Esophagus squamous epithelium (tissue), 5 donors: ENCODE data around the gene NEMP2. TPM values are rescaled to one million over a fixed set of nuclear protein-coding genes. Genes with fewer than 3 reads are reported as not detected.
A peak's percentile ranks its signal among the peaks of the same experiment; 100 is the strongest.

Source experiments
- DNase-seq: peaks from one replicate; lab custom pipeline; 2025; lab: John Stamatoyannopoulos, UW
- H3K27ac ChIP-seq, 4 donors: fragments of 200-600 bp; sonication (generic); one replicate each; pipeline ENCODE4 v1.5.1; 2016 to 2019; ENCODE audit warnings: mild to moderate bottlenecking in 1 of 4
- H3K27me3 ChIP-seq, 4 donors: fragments of 200-600 bp; sonication (generic); 1 replicate in 3 of 4; 2 replicates in 1 of 4; pipeline versions ENCODE4 v1.5.1 to v1.6.0; 2017 to 2021; ENCODE audit warnings: antibody characterized with exemption in 1 of 4
- H3K36me3 ChIP-seq, 3 donors: fragments of 200-600 bp; sonication (generic); one replicate each; pipeline ENCODE4 v1.5.1; 2016 to 2019
- H3K4me1 ChIP-seq, 3 donors: fragments of 200-600 bp; sonication (generic); one replicate each; pipeline ENCODE4 v1.5.1; 2017 to 2019
- H3K4me3 ChIP-seq, 4 donors: fragments of 200-600 bp; sonication (generic); 1 replicate in 3 of 4; 2 replicates in 1 of 4; pipeline ENCODE4 v1.5.1; 2016 to 2019; ENCODE audit warnings: mild to moderate bottlenecking in 2 of 4, moderate library complexity in 1 of 4
- H3K9me3 ChIP-seq, 3 donors: fragments of 200-600 bp; sonication (generic); one replicate each; pipeline ENCODE4 v1.5.1; 2016 to 2019
- POLR2A ChIP-seq, 4 donors: fragments of 450-650 bp; IDR thresholded peaks; one replicate each; pipeline ENCODE4 v1.6.1; 2017; ENCODE audit warnings: antibody characterized with exemption in 4 of 4, mild to moderate bottlenecking in 4 of 4, moderate library complexity in 3 of 4
- WGBS, 2 donors: methylation state at CpG; one replicate each; pipeline ENCODE4 v1.1.5; 2018; 5-methylcytosine and 5-hydroxymethylcytosine counted together
- intact Hi-C: fragments of 100-400 bp; cut with DNase I; formaldehyde crosslinking; loops from one replicate; pipeline ENCODE4 v1.15.0; 2022
- total RNA-seq, 4 donors: library from RNA; depleted of rRNA; stranded (reverse); fragments of >200 nt; gene quantifications; one replicate each; pipeline ENCODE4 v1.1.0, GENCODE V29; 2016
- TF ChIP-seq, protein P1 (sequence below), 6 experiments: fragments of 450-650 bp in 4 of 6; fragments of 200-600 bp in 2 of 6; sonication (generic) in 2 of 6; IDR thresholded peaks; one replicate each; pipeline ENCODE4 v1.5.1; 2016 to 2019; ENCODE audit warnings: antibody characterized with exemption in 6 of 6, mild to moderate bottlenecking in 4 of 6, moderate library complexity in 4 of 6
- donor health status: DM: yes; HTN: yes; CAD: no.

Gene NEMP2
- total RNA-seq, 4 donors from 2014 or later: 1.0 to 2.7 (median 2.0) TPM

DNA sequence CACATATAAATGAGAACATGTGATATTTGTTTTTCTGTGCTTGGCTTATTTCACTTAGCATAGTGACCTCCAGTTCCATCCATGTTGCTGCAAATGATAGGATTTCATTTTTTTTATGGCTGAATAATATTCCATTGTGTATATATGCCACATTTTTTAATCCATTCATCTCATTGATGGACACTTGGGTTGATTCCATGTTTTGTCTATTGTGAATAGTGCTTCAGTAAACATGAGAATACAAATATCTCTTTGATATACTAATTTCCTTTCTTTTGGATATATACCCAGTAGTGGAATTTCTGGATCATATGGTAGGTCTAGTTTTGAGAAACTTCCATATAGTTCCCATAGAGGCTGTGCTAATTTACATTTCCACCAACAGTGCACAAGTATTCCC is 3.7 kb upstream of the NEMP2 start:
- no peaks in the 10 kb centered on the region for H3K27me3 ChIP-seq
- H3K4me3 ChIP-seq: no peak overlapping the region
- H3K9me3 ChIP-seq: peaks cover 0 to 46% (median 12%) of the 10 kb centered on the region in 3 donors
- TF ChIP-seq, protein P1, sequence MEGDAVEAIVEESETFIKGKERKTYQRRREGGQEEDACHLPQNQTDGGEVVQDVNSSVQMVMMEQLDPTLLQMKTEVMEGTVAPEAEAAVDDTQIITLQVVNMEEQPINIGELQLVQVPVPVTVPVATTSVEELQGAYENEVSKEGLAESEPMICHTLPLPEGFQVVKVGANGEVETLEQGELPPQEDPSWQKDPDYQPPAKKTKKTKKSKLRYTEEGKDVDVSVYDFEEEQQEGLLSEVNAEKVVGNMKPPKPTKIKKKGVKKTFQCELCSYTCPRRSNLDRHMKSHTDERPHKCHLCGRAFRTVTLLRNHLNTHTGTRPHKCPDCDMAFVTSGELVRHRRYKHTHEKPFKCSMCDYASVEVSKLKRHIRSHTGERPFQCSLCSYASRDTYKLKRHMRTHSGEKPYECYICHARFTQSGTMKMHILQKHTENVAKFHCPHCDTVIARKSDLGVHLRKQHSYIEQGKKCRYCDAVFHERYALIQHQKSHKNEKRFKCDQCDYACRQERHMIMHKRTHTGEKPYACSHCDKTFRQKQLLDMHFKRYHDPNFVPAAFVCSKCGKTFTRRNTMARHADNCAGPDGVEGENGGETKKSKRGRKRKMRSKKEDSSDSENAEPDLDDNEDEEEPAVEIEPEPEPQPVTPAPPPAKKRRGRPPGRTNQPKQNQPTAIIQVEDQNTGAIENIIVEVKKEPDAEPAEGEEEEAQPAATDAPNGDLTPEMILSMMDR (IDR thresholded peaks at IDR 0.05): no peak
- no peak for TF ChIP-seq POLR2A (IDR thresholded peaks at IDR 0.05)
- no peak overlapping the region for H3K27ac ChIP-seq
- peaks cover 0 to 22% (median 3%) of the 10 kb centered on the region in 3 donors for H3K4me1 ChIP-seq
- intact Hi-C loops: loop anchor here (10.0 kb wide), 1 partner anchor 97 kb away; no protein-coding TSS in a partner anchor
- no peaks in the 10 kb centered on the region for H3K36me3 ChIP-seq
- no peak for DNase-seq

DNA sequence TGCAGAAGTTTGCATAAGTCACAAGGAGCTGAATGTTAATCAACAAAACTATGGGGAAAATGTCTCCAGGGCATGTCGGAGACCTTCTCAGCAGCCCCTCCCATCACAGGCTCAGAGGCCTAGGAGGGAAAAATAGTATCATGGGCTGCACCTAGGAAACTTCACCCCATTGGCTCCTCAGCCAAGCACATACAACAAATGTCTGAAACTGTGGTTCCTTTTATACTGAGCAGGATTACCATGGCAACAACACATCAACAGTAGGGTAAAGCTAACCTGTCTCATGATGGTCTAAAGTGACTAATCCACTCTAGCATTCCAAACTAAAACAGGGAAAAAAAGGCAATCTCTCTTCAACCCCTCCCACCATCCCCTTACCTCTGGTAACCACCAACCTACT is 3.2 kb upstream of the NEMP2 start:
- H3K36me3 ChIP-seq: no peaks in the 10 kb centered on the region
- no peak overlapping the region for H3K27ac ChIP-seq
- no peak overlapping the region for H3K4me3 ChIP-seq
- peaks cover 0 to 26% (median 6%) of the 10 kb centered on the region in 3 donors for H3K4me1 ChIP-seq
- no peak for DNase-seq
- WGBS, 2 donors: 58 to 77% methylated on average over 1 of the region's 1 CpG
- no peaks in the 10 kb centered on the region for H3K27me3 ChIP-seq
- TF ChIP-seq, protein P1 (IDR thresholded peaks at IDR 0.05): no peak
- no peak for TF ChIP-seq POLR2A (IDR thresholded peaks at IDR 0.05)
- intact Hi-C loops: loop anchor here (10.0 kb wide), 1 partner anchor 97 kb away; no protein-coding TSS in a partner anchor
- peaks cover 0 to 46% (median 12%) of the 10 kb centered on the region in 3 donors for H3K9me3 ChIP-seq

DNA sequence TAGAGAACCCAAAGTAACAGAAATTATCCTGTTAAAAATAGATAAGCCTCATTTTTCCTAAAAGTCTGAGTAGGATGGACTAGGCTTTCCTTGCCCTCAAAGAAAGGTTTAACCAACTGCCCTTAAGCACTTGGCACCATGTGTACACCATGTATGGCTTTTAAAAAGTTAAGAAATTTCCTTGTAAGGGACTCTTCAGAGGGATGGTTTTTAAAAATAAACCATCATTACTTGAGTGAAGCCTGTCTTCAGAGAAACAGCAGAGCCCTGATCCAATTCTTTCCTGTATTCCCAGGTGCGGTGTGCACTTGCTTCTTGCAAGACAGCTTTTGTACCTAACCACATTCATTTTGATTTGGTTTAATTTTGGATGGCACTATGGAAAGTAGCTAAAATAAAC is 1.1 kb upstream of the NEMP2 start:
- whole genome bisulfite sequencing, 2 donors: 14 to 25% methylated on average over 1 of the region's 1 CpG
- Histone ChIP-seq H3K4me3 (peak overlapping the region; percentile 56 to 74 (median 68)), H3K36me3 (no peaks in the 10 kb centered on the region), H3K4me1 (peaks cover 0 to 45% (median 9%) of the 10 kb centered on the region in 3 donors), H3K27ac (peak overlapping the region; percentile 17 to 98 (median 78)), H3K27me3 (no peaks in the 10 kb centered on the region), H3K9me3 (peaks cover 0 to 32% (median 12%) of the 10 kb centered on the region in 3 donors)
- no peak for DNase-seq
- intact Hi-C loops: loop anchor here (10.0 kb wide), 1 partner anchor 99 kb away; no protein-coding TSS in a partner anchor
- no peak for TF ChIP-seq POLR2A (IDR thresholded peaks at IDR 0.05)
- TF ChIP-seq, protein P1 (IDR thresholded peaks at IDR 0.05): no peak

DNA sequence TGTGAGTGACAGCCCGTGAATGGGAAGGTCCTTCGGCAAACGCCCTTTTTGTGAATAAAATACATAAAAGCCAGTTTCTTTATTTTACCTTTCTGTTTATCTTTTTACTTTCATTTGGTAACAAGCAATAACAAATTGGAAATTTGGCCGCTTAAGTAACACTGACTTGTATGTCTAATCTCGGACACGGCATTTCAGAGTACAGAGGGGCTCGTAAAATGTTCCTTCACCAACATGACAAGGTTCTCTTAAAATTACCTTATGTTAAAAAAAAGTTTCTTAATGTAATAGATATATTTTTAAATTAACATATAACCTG is 558 bp upstream of the NEMP2 start:
- Histone ChIP-seq H3K27ac (peak overlapping the region; percentile 93 to 98 (median 95)), H3K4me3 (peak overlapping the region; percentile 56 to 74 (median 68)), H3K4me1 (peaks cover 0 to 50% (median 13%) of the 10 kb centered on the region in 3 donors), H3K9me3 (peaks cover 0 to 27% (median 7%) of the 10 kb centered on the region in 3 donors), H3K27me3 (no peaks in the 10 kb centered on the region), H3K36me3 (no peaks in the 10 kb centered on the region)
- intact Hi-C loops: loop anchor here (10.0 kb wide), 1 partner anchor 100 kb away; no protein-coding TSS in a partner anchor
- 1 to 2% methylated on average over 7 of the region's 7 CpGs for WGBS, 2 donors
- DNase-seq: no peak
- TF ChIP-seq POLR2A (IDR thresholded peaks at IDR 0.05): no peak
- TF ChIP-seq, protein P1 (IDR thresholded peaks at IDR 0.05): no peak

DNA sequence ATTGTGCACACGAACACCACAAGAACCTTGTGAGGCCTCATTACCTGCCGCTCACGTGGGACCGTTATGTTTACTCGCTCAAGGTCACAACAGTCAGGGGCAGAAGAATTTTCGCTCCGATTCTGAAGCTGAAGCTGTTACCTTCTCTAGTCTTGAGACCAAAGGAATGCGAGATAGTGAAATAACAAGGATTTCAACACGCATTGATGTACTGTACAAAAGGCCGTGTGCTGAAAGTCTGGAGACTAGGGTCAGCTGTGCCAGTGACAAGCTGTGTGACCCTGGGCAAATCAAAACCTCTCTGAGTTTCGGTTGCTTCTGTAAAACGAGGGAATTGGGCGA is 583 bp downstream of the NEMP2 start:
- DNase-seq: no peak
- peaks cover 0 to 53% (median 15%) of the 10 kb centered on the region in 3 donors for H3K4me1 ChIP-seq
- peak overlapping the region; percentile 93 to 98 (median 95) for H3K27ac ChIP-seq
- TF ChIP-seq, protein P1 (IDR thresholded peaks at IDR 0.05): no peak
- no peak for TF ChIP-seq POLR2A (IDR thresholded peaks at IDR 0.05)
- H3K9me3 ChIP-seq: peaks cover 0 to 15% (median 3%) of the 10 kb centered on the region in 3 donors
- intact Hi-C loops: loop anchor here (10.0 kb wide), 1 partner anchor 101 kb away; no protein-coding TSS in a partner anchor
- H3K27me3 ChIP-seq: no peaks in the 10 kb centered on the region
- WGBS, 2 donors: 0 to 3% methylated on average over 8 to 13 of the region's 13 CpGs
- H3K36me3 ChIP-seq: no peaks in the 10 kb centered on the region
- peak overlapping the region; percentile 56 to 74 (median 68) for H3K4me3 ChIP-seq
